NCI-H128 (cell line): ENCODE data around the gene ASB13.
"Not testable (repeated sequence)": the region's sequence is repeated elsewhere in the genome, so short reads cannot be mapped to it uniquely, and the experiment has no call there.

Experiments used
- DNase-seq: peaks from one replicate; lab custom pipeline; 2025; ENCODE audit not compliant: unreplicated experiment; lab: John Stamatoyannopoulos, UW

Gene ASB13

GRCh38 chr10:5608608-5609220 is 57.7 kb downstream of the ASB13 start:
- no peak for DNase-seq

GRCh38 chr10:5607594-5607993 is 58.8 kb downstream of the ASB13 start:
- DNase-seq: no peak

GRCh38 chr10:5606864-5607263 is 59.5 kb downstream of the ASB13 start:
- DNase-seq: no peak

GRCh38 chr10:5606321-5606720 is 60.1 kb downstream of the ASB13 start:
- no peak for DNase-seq

GRCh38 chr10:5604961-5605360 is 61.4 kb downstream of the ASB13 start:
- DNase-seq: no peak

- no peak for DNase-seq
Observed at GRCh38 chr10:5604236-5604925, 62.0 kb downstream of the ASB13 start.

- DNase-seq: no peak
Observed at GRCh38 chr10:5603848-5604170, 62.6 kb downstream of the ASB13 start.

GRCh38 chr10:5603091-5603847 is 63.1 kb downstream of the ASB13 start:
- no peak for DNase-seq

- DNase-seq: no peak
Observed at GRCh38 chr10:5601826-5602495, 64.4 kb downstream of the ASB13 start.

- DNase-seq: no peak
Observed at GRCh38 chr10:5600908-5601307, 65.5 kb downstream of the ASB13 start.

GRCh38 chr10:5599613-5600520 is 66.5 kb downstream of the ASB13 start:
- DNase-seq: no peak

- no peak for DNase-seq
Observed at GRCh38 chr10:5598085-5598690, 68.2 kb downstream of the ASB13 start.

GRCh38 chr10:5596611-5597341 is 69.6 kb downstream of the ASB13 start:
- no peak for DNase-seq

- DNase-seq: no peak
Observed at GRCh38 chr10:5595994-5596471, 70.4 kb downstream of the ASB13 start.

- no peak for DNase-seq
Observed at GRCh38 chr10:5595591-5595990, 70.8 kb downstream of the ASB13 start.

- DNase-seq: no peak
Observed at GRCh38 chr10:5595095-5595494, 71.3 kb downstream of the ASB13 start.

GRCh38 chr10:5594271-5595049 is 71.9 kb downstream of the ASB13 start:
- no peak for DNase-seq

GRCh38 chr10:5593347-5593746 is 73.0 kb downstream of the ASB13 start:
- DNase-seq: not testable (repeated sequence)

- no peak for DNase-seq
Observed at GRCh38 chr10:5592070-5592469, 74.3 kb downstream of the ASB13 start.
